Pancreas (tissue), 10 donors: ENCODE measurements around the gene GAS2. TPM values are rescaled to one million over a fixed set of nuclear protein-coding genes. Genes with fewer than 3 reads are reported as not detected.

Experiments used
- ATAC-seq, 4 donors: fragments of 200-7000 bp; cut with Tn5 transposase; one replicate each; pipeline versions ENCODE4 v1.8.0 to v1.9.1; 2020; ENCODE audit warnings: mild to moderate bottlenecking in 4 of 4, moderate library complexity in 4 of 4
- DNase-seq, 6 donors: peaks; one replicate each; pipeline ENCODE4 v3.0.0-alpha.2; 2020
- FAIRE-seq: peaks from 2 replicates; lab custom pipeline; 2012; peaks lifted over from hg19 to GRCh38; lab: Jason Lieb, UNC
- H3K27ac ChIP-seq, 4 donors: fragments of 200-600 bp; sonication (generic); 1 replicate in 3 of 4; 2 replicates in 1 of 4; pipeline versions ENCODE4 v1.5.0 to v1.8.0; 2020
- H3K27me3 ChIP-seq, 4 donors: fragments of 200-600 bp; one replicate each; pipeline ENCODE4 v1.8.0; 2021
- H3K36me3 ChIP-seq, 3 donors: fragments of 200-600 bp; sonication (generic) in 1 of 3; one replicate each; pipeline versions ENCODE4 v1.5.0 to v1.8.0; 2020 to 2021
- H3K4me1 ChIP-seq, 3 donors: fragments of 200-600 bp; one replicate each; pipeline ENCODE4 v1.8.0; 2021
- H3K4me3 ChIP-seq, 4 donors: fragments of 200-600 bp; sonication (generic) in 2 of 4; one replicate each; pipeline versions ENCODE4 v1.5.0 to v1.8.0; 2020 to 2021
- H3K9me3 ChIP-seq, 4 donors: fragments of 200-600 bp; one replicate each; pipeline ENCODE4 v1.8.0; 2021
- WGBS, 2 donors: extraction: QIAGEN DNeasy Blood & Tissue Kit; methylation state at CpG; one replicate each; pipeline ENCODE4 v1.1.7; 2013; 5-methylcytosine and 5-hydroxymethylcytosine counted together
- intact Hi-C, 3 donors: fragments of 100-400 bp; cut with DNase I; formaldehyde crosslinking; loops; one replicate each; pipeline versions ENCODE4 v1.11.1 to v1.14.2; 2022
- polyA plus RNA-seq, 2 donors: library from polyadenylated mRNA; stranded (reverse); fragments of 200-250 nt; gene quantifications; one replicate each; pipeline ENCODE4 v1.2.3, GENCODE V29; 2013
- total RNA-seq, 6 donors: library from RNA; stranded (reverse); fragmentation: NEBNext Ultra II Directional in 4 of 6; extraction: Animal tissue kit (Norgen Biotek cat#: 25700) in 4 of 6; gene quantifications; one replicate each; pipeline versions ENCODE4 v1.2.1 to v1.2.4, GENCODE V29; 2021 to 2023
- TF ChIP-seq, protein P1 (sequence below), 4 donors: fragments of 200-600 bp; sonication (generic) in 3 of 4; IDR thresholded peaks; one replicate each; pipeline versions ENCODE4 v1.5.0 to v1.8.0; 2021; ENCODE audit warnings: antibody characterized with exemption in 4 of 4
- donor health status: healthy with polysubstance abuse.
- donor health status: DM: no; HTN: no; CAD: no; lungs with moderate emphysema.
- donor health status: DM: no; HTN: no; CAD: no.
- donor health status: control.
- donor health status: control.
- donor health status: Bipolar disorder and iron deficiency.
- donor health status: DM: yes; HTN: yes; CAD: no.
- donor health status: DM: no; HTN: no; CAD: no.
- donor health status: DM: no; HTN: no; CAD: no.
- donor health status: DM: yes; HTN: yes; CAD: no.

GAS2 gene
- total and polyA plus RNA-seq, 8 donors = 4.1 to 13.4 (median 11.2) TPM

DNA sequence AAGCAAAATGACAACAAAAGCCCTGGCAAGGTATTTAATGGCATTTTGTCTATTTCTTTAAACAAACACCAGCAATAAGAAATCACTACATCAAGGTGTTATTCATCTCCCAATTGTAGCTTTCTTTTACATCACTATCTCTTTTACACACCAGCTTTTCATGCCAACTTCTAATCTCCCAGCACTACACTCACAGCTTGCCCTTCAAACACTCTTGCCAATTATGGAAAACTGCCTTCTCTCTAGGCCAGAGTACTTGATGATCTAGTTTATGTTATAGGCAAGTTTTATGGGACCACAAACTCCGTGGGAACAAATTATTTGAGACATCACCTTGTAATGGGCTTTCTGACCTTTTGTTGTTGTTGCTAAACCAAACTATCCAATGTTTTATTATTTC is 101.9 kb downstream of the GAS2 start:
- 69 to 84% methylated on average over 1 of the region's 1 CpG for WGBS, 2 donors
- intact Hi-C loops = no loop called here
- Histone ChIP-seq H3K36me3 (no peaks in the 10 kb centered on the region), H3K27ac (no peak overlapping the region), H3K4me1 (no peaks in the 10 kb centered on the region), H3K27me3 (no peaks in the 10 kb centered on the region), H3K9me3 (no peaks in the 10 kb centered on the region), H3K4me3 (no peak overlapping the region)
- TF ChIP-seq, protein P1, sequence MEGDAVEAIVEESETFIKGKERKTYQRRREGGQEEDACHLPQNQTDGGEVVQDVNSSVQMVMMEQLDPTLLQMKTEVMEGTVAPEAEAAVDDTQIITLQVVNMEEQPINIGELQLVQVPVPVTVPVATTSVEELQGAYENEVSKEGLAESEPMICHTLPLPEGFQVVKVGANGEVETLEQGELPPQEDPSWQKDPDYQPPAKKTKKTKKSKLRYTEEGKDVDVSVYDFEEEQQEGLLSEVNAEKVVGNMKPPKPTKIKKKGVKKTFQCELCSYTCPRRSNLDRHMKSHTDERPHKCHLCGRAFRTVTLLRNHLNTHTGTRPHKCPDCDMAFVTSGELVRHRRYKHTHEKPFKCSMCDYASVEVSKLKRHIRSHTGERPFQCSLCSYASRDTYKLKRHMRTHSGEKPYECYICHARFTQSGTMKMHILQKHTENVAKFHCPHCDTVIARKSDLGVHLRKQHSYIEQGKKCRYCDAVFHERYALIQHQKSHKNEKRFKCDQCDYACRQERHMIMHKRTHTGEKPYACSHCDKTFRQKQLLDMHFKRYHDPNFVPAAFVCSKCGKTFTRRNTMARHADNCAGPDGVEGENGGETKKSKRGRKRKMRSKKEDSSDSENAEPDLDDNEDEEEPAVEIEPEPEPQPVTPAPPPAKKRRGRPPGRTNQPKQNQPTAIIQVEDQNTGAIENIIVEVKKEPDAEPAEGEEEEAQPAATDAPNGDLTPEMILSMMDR (IDR thresholded peaks at IDR 0.05) = no peak
- FAIRE-seq (no peak), ATAC-seq (no peak), DNase-seq (no peak)

DNA sequence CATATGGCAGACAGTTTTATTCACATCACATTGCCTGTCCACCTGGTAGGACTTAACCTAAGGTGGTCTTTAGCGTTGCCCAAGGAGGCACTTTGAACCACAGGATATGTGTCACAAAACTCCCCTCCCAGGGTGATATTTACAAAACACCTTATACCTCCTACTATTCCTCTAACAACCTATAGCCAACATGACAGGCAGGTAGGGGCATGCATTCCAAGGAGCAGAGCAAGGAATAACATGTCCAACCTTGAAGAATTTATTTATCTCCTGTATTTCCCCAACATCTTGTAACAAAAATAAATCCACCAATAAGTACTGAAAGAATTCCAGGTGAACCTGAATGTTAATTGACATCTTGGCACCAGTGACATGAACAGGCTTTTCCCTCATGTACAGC is 102.7 kb downstream of the GAS2 start:
- 85 to 96% methylated on average over 1 of the region's 1 CpG for WGBS, 2 donors
- FAIRE-seq (no peak), ATAC-seq (no peak), DNase-seq (no peak)
- no peaks in the 10 kb centered on the region for H3K27me3 ChIP-seq
- no peaks in the 10 kb centered on the region for H3K4me1 ChIP-seq
- no peak overlapping the region for H3K4me3 ChIP-seq
- H3K9me3 ChIP-seq = no peaks in the 10 kb centered on the region
- TF ChIP-seq, protein P1 (IDR thresholded peaks at IDR 0.05) = no peak
- H3K27ac ChIP-seq = no peak overlapping the region
- intact Hi-C loops = no loop called here
- no peaks in the 10 kb centered on the region for H3K36me3 ChIP-seq

DNA sequence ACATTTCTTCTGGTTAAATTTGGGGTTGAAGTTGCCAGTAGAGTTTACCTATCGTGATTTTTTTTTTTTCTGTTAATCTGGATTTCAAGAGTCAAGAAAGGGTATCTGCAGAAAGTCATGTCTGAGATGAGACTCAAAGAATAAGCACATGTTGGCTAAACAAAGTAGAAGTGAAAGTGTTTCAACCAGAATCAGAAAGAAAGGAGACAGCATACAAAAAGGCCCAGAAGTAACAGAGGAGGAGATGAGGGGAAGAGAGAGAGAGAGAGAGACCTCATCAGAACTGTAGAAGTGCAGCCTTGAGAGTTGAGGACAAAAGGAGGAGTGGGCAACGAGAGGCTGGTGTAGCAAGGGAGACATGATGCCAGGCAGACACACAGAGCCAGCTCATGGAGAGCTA is 108.3 kb downstream of the GAS2 start:
- H3K4me3 ChIP-seq = no peak overlapping the region
- H3K36me3 ChIP-seq = no peaks in the 10 kb centered on the region
- H3K27me3 ChIP-seq = no peaks in the 10 kb centered on the region
- FAIRE-seq (no peak), DNase-seq (no peak), ATAC-seq (no peak)
- TF ChIP-seq, protein P1 (IDR thresholded peaks at IDR 0.05) = no peak
- H3K4me1 ChIP-seq = no peaks in the 10 kb centered on the region
- whole genome bisulfite sequencing, 2 donors = 69 to 87% methylated on average over 2 of the region's 2 CpGs
- no peaks in the 10 kb centered on the region for H3K9me3 ChIP-seq
- H3K27ac ChIP-seq = no peak overlapping the region
- intact Hi-C loops = no loop called here

DNA sequence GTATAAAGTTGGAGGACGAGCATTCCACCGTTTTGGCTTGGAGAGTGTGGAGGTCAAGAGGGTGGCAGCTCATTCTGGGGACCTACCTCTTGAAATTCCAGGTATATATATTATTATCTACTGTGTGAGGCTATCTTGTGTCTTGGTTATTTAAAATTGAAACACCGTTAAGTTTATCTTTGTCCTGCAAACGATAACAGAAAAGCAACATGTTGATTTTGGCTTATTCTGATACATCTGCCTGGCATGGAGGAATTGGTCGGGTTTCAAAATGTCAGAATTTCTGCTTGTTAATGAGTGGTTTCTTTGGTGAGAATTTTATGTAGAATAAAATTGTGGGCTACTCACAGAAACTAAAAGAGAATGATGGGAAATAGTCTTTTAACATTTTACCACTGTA is 108.8 kb downstream of the GAS2 start:
- no peaks in the 10 kb centered on the region for H3K9me3 ChIP-seq
- no peaks in the 10 kb centered on the region for H3K27me3 ChIP-seq
- ATAC-seq (no peak), FAIRE-seq (no peak), DNase-seq (no peak)
- no peak overlapping the region for H3K4me3 ChIP-seq
- WGBS, 2 donors = 49 to 64% methylated on average over 5 of the region's 5 CpGs
- no peaks in the 10 kb centered on the region for H3K4me1 ChIP-seq
- H3K36me3 ChIP-seq = no peaks in the 10 kb centered on the region
- intact Hi-C loops = no loop called here
- H3K27ac ChIP-seq = no peak overlapping the region
- TF ChIP-seq, protein P1 (IDR thresholded peaks at IDR 0.05) = no peak

DNA sequence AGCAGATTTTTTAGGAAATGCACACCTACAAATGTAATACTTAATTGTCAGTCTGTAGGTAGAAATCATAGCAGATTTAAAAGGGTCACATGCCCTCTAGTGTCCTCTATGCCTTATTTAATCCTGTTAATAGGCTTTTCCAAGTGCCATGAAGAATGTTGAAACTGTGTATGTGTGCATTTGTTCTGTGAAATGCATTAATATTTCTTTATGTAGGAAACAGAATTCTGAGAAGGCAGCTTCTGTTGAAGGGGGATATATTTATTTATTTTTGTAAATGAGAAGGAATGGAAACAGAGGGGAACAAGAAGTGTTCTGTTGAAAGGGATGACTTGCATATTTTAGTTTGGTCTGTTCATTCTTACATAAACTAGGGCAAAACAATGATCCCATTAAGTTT is 112.2 kb downstream of the GAS2 start:
- FAIRE-seq = no peak
- peak in 2 of 4 donors; percentile 60 to 62 for ATAC-seq
- Histone ChIP-seq H3K27me3 (no peaks in the 10 kb centered on the region), H3K4me3 (no peak overlapping the region), H3K4me1 (no peaks in the 10 kb centered on the region), H3K9me3 (no peaks in the 10 kb centered on the region), H3K27ac (no peak overlapping the region), H3K36me3 (no peaks in the 10 kb centered on the region)
- TF ChIP-seq, protein P1 (IDR thresholded peaks at IDR 0.05) = no peak
- no peak for DNase-seq
- intact Hi-C loops = no loop called here
